ENCODE data around the gene TENT5C. TPM values are rescaled to one million over a fixed set of nuclear protein-coding genes. Genes with fewer than 3 reads are reported as not detected.
A peak's percentile ranks its signal among the peaks of the same experiment; 100 is the strongest.

TENT5C gene
- total RNA-seq, 3 donors from 2014 or later: 16.5 to 37.4 (median 32.1) TPM

DNA sequence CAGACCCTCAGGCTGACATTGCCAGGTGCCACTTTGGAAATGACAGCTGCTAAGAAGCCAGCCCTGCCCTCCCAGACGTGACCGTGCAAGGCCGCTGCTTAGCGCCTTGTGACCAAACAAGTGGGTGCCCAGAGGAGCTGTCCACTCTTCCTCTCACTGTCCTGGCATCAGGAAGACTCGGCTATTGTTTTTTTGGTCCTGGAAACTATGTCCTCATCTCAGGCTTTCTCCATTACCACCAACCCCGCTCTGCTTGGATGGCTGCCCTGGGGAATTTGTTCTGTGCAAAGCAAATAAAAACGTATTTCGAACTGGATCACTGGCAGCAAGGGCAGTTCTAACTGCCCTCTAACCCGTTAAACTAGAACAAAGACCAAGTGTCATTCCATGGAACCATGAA lies 13.7 kb upstream of the TENT5C start:
- peak in 1 of 3 donors; percentile 62 for DNase-seq
- no peak overlapping the region for H3K4me3 ChIP-seq
- H3K4me1 ChIP-seq (ENCODE audit: low read depth): peaks cover 9% of the 10 kb centered on the region
- no peaks in the 10 kb centered on the region for H3K36me3 ChIP-seq (ENCODE audit: low read depth)
- intact Hi-C loops (cut with DNase I, micrococcal nuclease): no loop called here
- H3K9me3 ChIP-seq: no peaks in the 10 kb centered on the region
- peak; percentile 26 for ATAC-seq
- TF ChIP-seq, protein P1, sequence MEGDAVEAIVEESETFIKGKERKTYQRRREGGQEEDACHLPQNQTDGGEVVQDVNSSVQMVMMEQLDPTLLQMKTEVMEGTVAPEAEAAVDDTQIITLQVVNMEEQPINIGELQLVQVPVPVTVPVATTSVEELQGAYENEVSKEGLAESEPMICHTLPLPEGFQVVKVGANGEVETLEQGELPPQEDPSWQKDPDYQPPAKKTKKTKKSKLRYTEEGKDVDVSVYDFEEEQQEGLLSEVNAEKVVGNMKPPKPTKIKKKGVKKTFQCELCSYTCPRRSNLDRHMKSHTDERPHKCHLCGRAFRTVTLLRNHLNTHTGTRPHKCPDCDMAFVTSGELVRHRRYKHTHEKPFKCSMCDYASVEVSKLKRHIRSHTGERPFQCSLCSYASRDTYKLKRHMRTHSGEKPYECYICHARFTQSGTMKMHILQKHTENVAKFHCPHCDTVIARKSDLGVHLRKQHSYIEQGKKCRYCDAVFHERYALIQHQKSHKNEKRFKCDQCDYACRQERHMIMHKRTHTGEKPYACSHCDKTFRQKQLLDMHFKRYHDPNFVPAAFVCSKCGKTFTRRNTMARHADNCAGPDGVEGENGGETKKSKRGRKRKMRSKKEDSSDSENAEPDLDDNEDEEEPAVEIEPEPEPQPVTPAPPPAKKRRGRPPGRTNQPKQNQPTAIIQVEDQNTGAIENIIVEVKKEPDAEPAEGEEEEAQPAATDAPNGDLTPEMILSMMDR (IDR thresholded peaks at IDR 0.05): no peak

DNA sequence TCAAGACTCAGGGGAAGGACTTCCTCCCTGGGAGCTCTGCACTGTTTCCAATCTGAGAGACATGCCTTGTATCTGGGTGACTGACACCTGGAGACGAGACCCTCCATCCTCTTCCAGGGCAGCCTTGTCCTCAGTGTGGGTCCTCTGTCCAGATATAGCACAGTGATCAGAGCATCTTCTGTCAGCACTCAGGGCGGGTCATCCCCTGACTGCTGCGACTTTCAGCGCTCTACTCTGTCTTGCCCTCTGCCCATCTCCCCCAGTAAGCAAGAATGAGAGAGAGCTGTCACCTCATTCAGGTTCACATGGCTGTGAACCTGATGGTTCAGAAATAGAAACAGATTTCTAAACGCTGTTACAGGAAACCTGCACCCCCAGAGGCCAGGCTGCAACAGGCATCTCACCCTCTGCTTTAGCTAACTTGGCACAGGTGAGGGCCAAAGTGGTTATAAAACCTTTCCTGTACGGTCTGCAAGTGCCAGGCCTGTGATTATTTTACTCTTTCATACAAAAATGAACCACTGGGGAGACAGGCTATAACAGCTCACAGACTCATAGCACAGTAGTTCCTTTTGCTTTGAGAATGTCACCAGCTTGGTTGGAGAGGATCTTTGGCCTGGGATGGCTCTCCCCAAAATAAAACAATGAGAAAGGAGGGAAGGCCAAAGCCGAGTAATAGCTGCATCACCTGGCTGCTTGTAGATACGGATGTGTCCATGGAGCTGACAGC lies 11.4 kb upstream of the TENT5C start:
- DNase-seq (no peak), ATAC-seq (no peak)
- intact Hi-C loops (cut with DNase I, micrococcal nuclease): no loop called here
- H3K4me3 ChIP-seq: no peak overlapping the region
- H3K9me3 ChIP-seq: no peaks in the 10 kb centered on the region
- H3K4me1 ChIP-seq (ENCODE audit: low read depth): peaks cover 9% of the 10 kb centered on the region
- H3K36me3 ChIP-seq (ENCODE audit: low read depth): no peaks in the 10 kb centered on the region
- TF ChIP-seq, protein P1 (IDR thresholded peaks at IDR 0.05): no peak

DNA sequence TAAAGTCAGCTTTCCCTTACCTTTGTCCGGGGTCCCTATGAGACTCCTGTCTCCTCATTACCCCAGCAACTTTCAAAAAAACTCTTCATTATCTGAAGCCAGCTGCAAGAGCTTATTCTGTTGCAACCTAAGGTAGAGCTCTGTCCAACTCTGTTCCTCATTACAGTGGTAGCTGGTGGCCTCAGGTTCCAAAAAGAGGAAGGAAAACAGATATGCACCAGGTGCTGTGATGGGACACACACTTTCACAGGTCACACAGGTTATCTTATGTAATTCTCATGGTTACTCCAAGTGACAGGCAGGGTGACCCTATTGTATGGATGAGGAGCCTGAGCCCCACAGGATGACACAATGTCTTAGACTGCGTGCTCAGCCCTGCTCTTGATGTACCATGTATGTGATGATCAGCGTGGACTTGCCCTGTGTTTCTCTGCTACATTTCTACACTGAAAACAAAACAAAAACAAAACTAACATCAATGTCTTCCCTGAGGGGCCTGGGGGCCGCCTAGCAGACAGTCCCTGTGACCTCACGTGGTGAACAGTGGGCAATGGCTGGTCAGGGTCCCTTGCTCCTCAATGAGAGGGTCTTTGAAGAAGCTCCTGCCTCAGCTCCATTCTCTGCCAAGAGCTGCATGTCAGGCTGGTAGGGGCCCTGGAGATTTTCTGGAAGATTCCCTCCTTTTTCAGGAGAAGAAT lies 9.7 kb upstream of the TENT5C start:
- Histone ChIP-seq H3K4me1 (ENCODE audit: low read depth) (peaks cover 9% of the 10 kb centered on the region), H3K9me3 (no peaks in the 10 kb centered on the region), H3K36me3 (ENCODE audit: low read depth) (no peaks in the 10 kb centered on the region), H3K4me3 (no peak overlapping the region)
- intact Hi-C loops (cut with DNase I, micrococcal nuclease): no loop called here
- DNase-seq (no peak), ATAC-seq (peak; percentile 18)
- TF ChIP-seq, protein P1 (IDR thresholded peaks at IDR 0.05): no peak

DNA sequence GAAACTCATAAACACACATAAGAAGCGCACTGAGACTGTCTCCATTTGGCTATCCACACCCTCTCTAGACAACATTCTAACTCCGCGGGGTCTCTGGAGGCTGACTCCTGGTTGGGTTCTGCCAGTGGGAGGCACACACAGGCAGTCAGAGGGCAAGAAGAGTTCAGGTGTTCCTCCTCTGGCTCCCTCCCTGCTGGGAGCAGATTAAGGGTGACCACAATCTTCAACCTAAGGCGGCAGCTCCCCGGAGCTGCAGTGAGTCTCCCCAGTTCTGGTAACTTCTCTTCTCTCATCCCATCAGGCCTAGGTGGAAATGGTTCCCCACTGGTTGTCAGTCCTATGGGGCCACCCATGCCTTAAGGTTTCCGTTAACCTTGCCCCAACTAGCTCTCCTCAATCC lies 7.4 kb upstream of the TENT5C start:
- Histone ChIP-seq H3K4me3 (no peak overlapping the region), H3K36me3 (ENCODE audit: low read depth) (no peaks in the 10 kb centered on the region), H3K9me3 (no peaks in the 10 kb centered on the region), H3K4me1 (ENCODE audit: low read depth) (no peaks in the 10 kb centered on the region)
- ATAC-seq (no peak), DNase-seq (no peak)
- intact Hi-C loops (cut with DNase I, micrococcal nuclease): no loop called here
- TF ChIP-seq, protein P1 (IDR thresholded peaks at IDR 0.05): no peak

DNA sequence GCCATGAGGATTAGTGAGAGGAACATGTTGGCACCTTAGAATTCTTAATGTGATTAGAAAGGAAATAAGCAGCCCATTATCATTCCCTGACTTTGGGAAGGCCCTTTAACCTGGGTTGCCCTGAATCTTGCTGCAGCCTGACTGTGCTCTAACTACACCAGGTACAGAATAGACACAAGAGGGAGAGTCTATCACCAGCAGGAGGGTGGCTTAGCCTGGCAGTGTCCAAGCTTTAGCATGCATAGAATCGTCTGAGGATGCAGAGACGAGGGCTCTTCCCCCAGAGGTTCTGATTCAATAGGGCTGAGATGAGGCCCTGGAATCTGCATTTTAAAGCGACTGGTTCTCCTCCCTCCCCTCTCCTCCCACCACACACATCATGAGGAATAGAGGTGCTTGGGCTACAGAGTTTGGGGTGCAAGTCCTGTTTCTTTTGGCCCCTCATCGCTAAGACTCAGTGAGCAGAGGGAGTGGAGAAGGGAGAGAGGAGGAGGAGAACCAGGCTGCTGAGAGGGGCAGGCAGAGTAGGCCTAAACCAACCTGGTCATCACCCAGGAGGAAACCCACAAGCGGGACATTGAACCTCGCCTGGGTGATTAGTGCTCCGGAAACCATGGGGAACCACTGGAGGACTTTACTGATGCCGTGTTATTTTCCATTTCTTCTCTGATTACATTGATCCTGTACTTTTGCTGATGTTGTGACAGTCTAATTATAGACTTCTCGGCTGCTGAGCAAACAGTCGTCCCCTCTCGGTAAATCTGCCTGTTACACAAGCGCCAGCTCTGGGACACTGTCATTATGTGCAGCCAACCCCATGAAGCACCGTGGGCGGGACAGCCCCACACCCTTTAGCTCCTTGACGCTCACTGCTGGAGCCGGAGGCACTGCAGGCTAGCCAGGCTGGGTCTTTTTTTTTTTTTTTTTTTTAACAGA lies 6.3 kb upstream of the TENT5C start:
- H3K36me3 ChIP-seq (ENCODE audit: low read depth): no peaks in the 10 kb centered on the region
- H3K4me3 ChIP-seq: no peak overlapping the region
- TF ChIP-seq, protein P1 (IDR thresholded peaks at IDR 0.05): no peak
- H3K9me3 ChIP-seq: no peaks in the 10 kb centered on the region
- intact Hi-C loops (cut with DNase I, micrococcal nuclease): loop anchor here (10.0 kb wide), 1 partner anchor 155 kb away; no protein-coding TSS in a partner anchor
- ATAC-seq (peak; percentile 34), DNase-seq (no peak)
- no peaks in the 10 kb centered on the region for H3K4me1 ChIP-seq (ENCODE audit: low read depth)

All from mucosa of descending colon (tissue), 3 donors.